ENCODE results near the gene RBPJ. TPM values are rescaled to one million over a fixed set of nuclear protein-coding genes. Genes with fewer than 3 reads are reported as not detected.

The RBPJ gene
- total RNA-seq, 2 donors from 2014 or later: 179 to 212 TPM

- Mint-ChIP-seq H3K9me3 (no peaks in the 10 kb centered on the region), H3K4me1 (ENCODE audit: low read depth in 2 of 2) (peaks cover 20 to 21% of the 10 kb centered on the region in 2 donors), H3K4me3 (no peak overlapping the region), H3K36me3 (no peaks in the 10 kb centered on the region), H3K27ac (no peak overlapping the region), H3K27me3 (peaks cover 0 to 5% of the 10 kb centered on the region in 2 donors)
- ATAC-seq: no peak
- no peak for DNase-seq (ENCODE audit: low spot score)
Observed at GRCh38 chr4:26294904-26295303, 25.9 kb upstream of the RBPJ start.

GRCh38 chr4:26296021-26296420 lies 24.8 kb upstream of the RBPJ start:
- H3K4me3 Mint-ChIP-seq: no peak overlapping the region
- H3K27ac Mint-ChIP-seq: no peak overlapping the region
- DNase-seq (ENCODE audit: low spot score): no peak
- no peaks in the 10 kb centered on the region for H3K36me3 Mint-ChIP-seq
- H3K9me3 Mint-ChIP-seq: no peaks in the 10 kb centered on the region
- H3K4me1 Mint-ChIP-seq (ENCODE audit: low read depth in 2 of 2): peaks cover 19 to 20% of the 10 kb centered on the region in 2 donors
- no peak for ATAC-seq
- peaks cover 0 to 5% of the 10 kb centered on the region in 2 donors for H3K27me3 Mint-ChIP-seq

- H3K36me3 Mint-ChIP-seq: no peaks in the 10 kb centered on the region
- H3K27me3 Mint-ChIP-seq: peaks cover 0 to 3% of the 10 kb centered on the region in 2 donors
- peaks cover 16% of the 10 kb centered on the region in 2 donors for H3K4me1 Mint-ChIP-seq (ENCODE audit: low read depth in 2 of 2)
- peak overlapping the region in 1 of 2 donors; percentile 75 for H3K27ac Mint-ChIP-seq
- DNase-seq (ENCODE audit: low spot score) (no peak), ATAC-seq (no peak)
- H3K9me3 Mint-ChIP-seq: no peaks in the 10 kb centered on the region
- no peak overlapping the region for H3K4me3 Mint-ChIP-seq
Observed at GRCh38 chr4:26296514-26296913, 24.3 kb upstream of the RBPJ start.

- Mint-ChIP-seq H3K27ac (peak overlapping the region in 1 of 2 donors; percentile 75), H3K4me1 (ENCODE audit: low read depth in 2 of 2) (peaks cover 12 to 16% of the 10 kb centered on the region in 2 donors), H3K9me3 (no peaks in the 10 kb centered on the region), H3K4me3 (no peak overlapping the region), H3K36me3 (no peaks in the 10 kb centered on the region), H3K27me3 (peaks cover 0 to 3% of the 10 kb centered on the region in 2 donors)
- ATAC-seq (no peak), DNase-seq (ENCODE audit: low spot score) (no peak)
Observed at GRCh38 chr4:26297219-26297618, 23.6 kb upstream of the RBPJ start.

- Mint-ChIP-seq H3K27me3 (peaks cover 0 to 3% of the 10 kb centered on the region in 2 donors), H3K36me3 (no peaks in the 10 kb centered on the region), H3K4me1 (ENCODE audit: low read depth in 2 of 2) (peaks cover 12 to 16% of the 10 kb centered on the region in 2 donors), H3K9me3 (no peaks in the 10 kb centered on the region), H3K4me3 (peak overlapping the region; percentile 73), H3K27ac (peak overlapping the region; percentile 42 to 64)
- no peak for DNase-seq (ENCODE audit: low spot score)
- ATAC-seq: no peak
Observed at GRCh38 chr4:26298198-26298947, 22.4 kb upstream of the RBPJ start.

- DNase-seq (ENCODE audit: low spot score): no peak
- Mint-ChIP-seq H3K9me3 (no peaks in the 10 kb centered on the region), H3K27me3 (peaks cover 0 to under 1% of the 10 kb centered on the region in 2 donors), H3K27ac (peak overlapping the region; percentile 64 to 82), H3K4me3 (peak overlapping the region; percentile 73), H3K4me1 (ENCODE audit: low read depth in 2 of 2) (peaks cover 12 to 16% of the 10 kb centered on the region in 2 donors), H3K36me3 (no peaks in the 10 kb centered on the region)
- ATAC-seq: peak; percentile 62 to 71
Observed at GRCh38 chr4:26299254-26299882, 21.4 kb upstream of the RBPJ start.

GRCh38 chr4:26300314-26301307 lies 20.2 kb upstream of the RBPJ start:
- Mint-ChIP-seq H3K4me1 (ENCODE audit: low read depth in 2 of 2) (peaks cover 12 to 16% of the 10 kb centered on the region in 2 donors), H3K36me3 (no peaks in the 10 kb centered on the region), H3K27me3 (no peaks in the 10 kb centered on the region), H3K4me3 (peak overlapping the region; percentile 73), H3K27ac (peak overlapping the region; percentile 55 to 64), H3K9me3 (no peaks in the 10 kb centered on the region)
- ATAC-seq (no peak), DNase-seq (ENCODE audit: low spot score) (no peak)

- ATAC-seq: no peak
- peaks cover 0 to 2% of the 10 kb centered on the region in 2 donors for H3K27me3 Mint-ChIP-seq
Observed at GRCh38 chr4:26302031-26302899, 18.5 kb upstream of the RBPJ start.

GRCh38 chr4:26303008-26303407 lies 17.8 kb upstream of the RBPJ start:
- Mint-ChIP-seq H3K9me3 (no peaks in the 10 kb centered on the region), H3K36me3 (no peaks in the 10 kb centered on the region), H3K4me1 (ENCODE audit: low read depth in 2 of 2) (peaks cover 12 to 20% of the 10 kb centered on the region in 2 donors), H3K27ac (no peak overlapping the region), H3K4me3 (no peak overlapping the region), H3K27me3 (peaks cover 0 to 2% of the 10 kb centered on the region in 2 donors)
- DNase-seq (ENCODE audit: low spot score): no peak
- ATAC-seq: no peak

More at GRCh38 chr4:26302031-26302899, 18.5 kb upstream of the RBPJ start:
- H3K27ac Mint-ChIP-seq: no peak overlapping the region
- no peaks in the 10 kb centered on the region for H3K36me3 Mint-ChIP-seq
- no peaks in the 10 kb centered on the region for H3K9me3 Mint-ChIP-seq
- DNase-seq (ENCODE audit: low spot score): no peak
- peaks cover 12 to 20% of the 10 kb centered on the region in 2 donors for H3K4me1 Mint-ChIP-seq (ENCODE audit: low read depth in 2 of 2)
- H3K4me3 Mint-ChIP-seq: no peak overlapping the region

- DNase-seq (ENCODE audit: low spot score): no peak
- Mint-ChIP-seq H3K4me3 (no peak overlapping the region), H3K27ac (no peak overlapping the region), H3K36me3 (no peaks in the 10 kb centered on the region), H3K9me3 (no peaks in the 10 kb centered on the region), H3K4me1 (ENCODE audit: low read depth in 2 of 2) (peaks cover 2 to 10% of the 10 kb centered on the region in 2 donors), H3K27me3 (peaks cover 0 to 2% of the 10 kb centered on the region in 2 donors)
- no peak for ATAC-seq
Observed at GRCh38 chr4:26307037-26307800, 13.6 kb upstream of the RBPJ start.

GRCh38 chr4:26308568-26308967 lies 12.2 kb upstream of the RBPJ start:
- no peaks in the 10 kb centered on the region for H3K36me3 Mint-ChIP-seq
- ATAC-seq (peak; percentile 50 to 57), DNase-seq (ENCODE audit: low spot score) (no peak)
- H3K4me3 Mint-ChIP-seq: no peak overlapping the region
- peaks cover 0 to 2% of the 10 kb centered on the region in 2 donors for H3K27me3 Mint-ChIP-seq
- H3K27ac Mint-ChIP-seq: no peak overlapping the region
- peaks cover 9 to 17% of the 10 kb centered on the region in 2 donors for H3K4me1 Mint-ChIP-seq (ENCODE audit: low read depth in 2 of 2)
- no peaks in the 10 kb centered on the region for H3K9me3 Mint-ChIP-seq

- peaks cover 7% of the 10 kb centered on the region for H3K9me3 Mint-ChIP-seq
- peaks cover 0 to 2% of the 10 kb centered on the region in 2 donors for H3K27me3 Mint-ChIP-seq
- H3K4me3 Mint-ChIP-seq: no peak overlapping the region
- no peak overlapping the region for H3K27ac Mint-ChIP-seq
- H3K4me1 Mint-ChIP-seq (ENCODE audit: low read depth in 2 of 2): peaks cover 9 to 17% of the 10 kb centered on the region in 2 donors
- no peak for ATAC-seq
- peaks cover 9% of the 10 kb centered on the region for H3K36me3 Mint-ChIP-seq
- DNase-seq (ENCODE audit: low spot score): no peak
Observed at GRCh38 chr4:26310264-26310663, 10.6 kb upstream of the RBPJ start.

Measured in natural killer cell treated with Interleukin-12 subunit alpha and Interleukin-12 subunit beta and Interleukin-15 and Interleukin-18, amount 100 ng/mL, for 72 hours (primary cell).